ENCODE measurements around the gene YARS1.

- TF ChIP-seq ZNF274 (IDR thresholded peaks at IDR 0.05; ENCODE audit: low read depth, low read length) (no peak), SUZ12 (IDR thresholded peaks at IDR 0.05; ENCODE audit: extremely low read depth, insufficient read depth, insufficient read length) (no peak), YY1 (IDR thresholded peaks at IDR 0.05; ENCODE audit: insufficient read depth, insufficient read length) (no peak)
Observed at GRCh38 chr1:32767156-32767555, 50.0 kb downstream of the YARS1 start.
